Suprapubic skin (tissue), 4 donors: ENCODE data around the gene ARSB. TPM values are rescaled to one million over a fixed set of nuclear protein-coding genes. Genes with fewer than 3 reads are reported as not detected.

Source experiments
- DNase-seq, 2 donors: peaks; one replicate each; pipeline ENCODE4 v3.0.0-alpha.2; 2019; ENCODE audit warnings: low spot score in 2 of 2
- H3K27ac ChIP-seq: fragments of 200-600 bp; sonication (generic); one replicate; pipeline ENCODE4 v1.5.1; 2019
- H3K27me3 ChIP-seq: fragments of 200-600 bp; sonication (generic); one replicate; pipeline ENCODE4 v1.5.1; 2019
- H3K36me3 ChIP-seq: fragments of 200-600 bp; sonication (generic); one replicate; pipeline ENCODE4 v1.5.1; 2019
- H3K4me1 ChIP-seq: fragments of 200-600 bp; sonication (generic); one replicate; pipeline ENCODE4 v1.5.1; 2019
- H3K4me3 ChIP-seq: fragments of 200-600 bp; sonication (generic); one replicate; pipeline ENCODE4 v1.5.1; 2019; ENCODE audit warnings: mild to moderate bottlenecking
- H3K9me3 ChIP-seq: fragments of 200-600 bp; sonication (generic); one replicate; pipeline ENCODE4 v1.5.1; 2019
- CTCF ChIP-seq, 2 donors: fragments of 200-600 bp in 1 of 2; fragments of 450-650 bp in 1 of 2; sonication (generic) in 1 of 2; IDR thresholded peaks; one replicate each; pipeline ENCODE4 v1.5.1; 2016 to 2019; ENCODE audit warnings: antibody characterized with exemption in 2 of 2, mild to moderate bottlenecking in 1 of 2, moderate library complexity in 1 of 2
- EP300 ChIP-seq: sonication (generic); formaldehyde crosslinking; IDR thresholded peaks from one replicate; pipeline ENCODE4 v1.6.1; 2017; ENCODE audit warnings: antibody characterized with exemption
- POLR2A ChIP-seq, 2 donors: fragments of 450-650 bp; IDR thresholded peaks; one replicate each; pipeline ENCODE4 v1.6.1; 2017; ENCODE audit warnings: antibody characterized with exemption in 2 of 2, mild to moderate bottlenecking in 2 of 2, moderate library complexity in 2 of 2
- POLR2AphosphoS5 ChIP-seq, 3 donors: sonication (generic); formaldehyde crosslinking; IDR thresholded peaks; one replicate each; pipeline ENCODE4 v1.6.1; 2017; ENCODE audit warnings: antibody characterized with exemption in 3 of 3
- WGBS: methylation state at CpG from one replicate; pipeline ENCODE4 v1.1.5; 2018; 5-methylcytosine and 5-hydroxymethylcytosine counted together
- total RNA-seq, 4 donors: library from RNA; depleted of rRNA; stranded (reverse); fragments of >200 nt; gene quantifications; one replicate each; pipeline ENCODE4 v1.1.0, GENCODE V29; 2016

Gene ARSB
- total RNA-seq, result 1 to 10 TPM; 3.1 to 5.1 (median 3.4) TPM

- Histone ChIP-seq H3K9me3 (no peaks in the 10 kb centered on the region), H3K4me1 (peaks cover 23% of the 10 kb centered on the region), H3K4me3 (peak within 1 kb of the TSS; percentile 95), H3K27me3 (no peaks in the 10 kb centered on the region), H3K27ac (peak within 1 kb of the TSS; percentile 98), H3K36me3 (no peaks in the 10 kb centered on the region)
- WGBS, result 2% methylated on average over 13 of the region's 57 CpGs
- DNase-seq, result peak in 1 of 2 donors; percentile 76
- TF ChIP-seq POLR2A (IDR thresholded peaks at IDR 0.05) (peak; percentile 16 to 46), EP300 (no peak)
Observed at GRCh38 chr5:78985116-78985724, at the start of gene ARSB. ARSB (minus strand) TSS chr5:78985310; CDS start chr5:78985248, 62 bp downstream.

- no peaks in the 10 kb centered on the region for H3K27me3 ChIP-seq
- H3K4me1 ChIP-seq, result no peaks in the 10 kb centered on the region
- peaks cover 8% of the 10 kb centered on the region for H3K9me3 ChIP-seq
- TF ChIP-seq EP300 (no peak), CTCF (IDR thresholded peaks at IDR 0.05) (no peak), POLR2AphosphoS5 (IDR thresholded peaks at IDR 0.05) (no peak), POLR2A (IDR thresholded peaks at IDR 0.05) (no peak)
- no peak overlapping the region for H3K27ac ChIP-seq
- no peaks in the 10 kb centered on the region for H3K36me3 ChIP-seq
- H3K4me3 ChIP-seq, result no peak overlapping the region
- no peak for DNase-seq
- WGBS, result 87% methylated on average over 5 of the region's 5 CpGs
Observed at GRCh38 chr5:79032782-79033181, 47.7 kb upstream of the ARSB start.

- TF ChIP-seq CTCF (IDR thresholded peaks at IDR 0.05) (no peak), POLR2AphosphoS5 (IDR thresholded peaks at IDR 0.05) (no peak), EP300 (no peak), POLR2A (IDR thresholded peaks at IDR 0.05) (no peak)
- Histone ChIP-seq H3K9me3 (peaks cover 5% of the 10 kb centered on the region), H3K27me3 (no peaks in the 10 kb centered on the region), H3K36me3 (no peaks in the 10 kb centered on the region), H3K27ac (no peak overlapping the region), H3K4me3 (no peak overlapping the region), H3K4me1 (no peaks in the 10 kb centered on the region)
- DNase-seq, result no peak
- WGBS, result 92% methylated on average over 10 of the region's 10 CpGs
Observed at GRCh38 chr5:79032031-79032695, 47.1 kb upstream of the ARSB start.

GRCh38 chr5:79031485-79031867 is 46.4 kb upstream of the ARSB start:
- H3K27me3 ChIP-seq, result no peaks in the 10 kb centered on the region
- no peak for DNase-seq
- no peaks in the 10 kb centered on the region for H3K9me3 ChIP-seq
- 70% methylated on average over 1 of the region's 1 CpG for WGBS
- no peak overlapping the region for H3K4me3 ChIP-seq
- no peaks in the 10 kb centered on the region for H3K36me3 ChIP-seq
- H3K4me1 ChIP-seq, result no peaks in the 10 kb centered on the region
- TF ChIP-seq POLR2AphosphoS5 (IDR thresholded peaks at IDR 0.05) (no peak), EP300 (no peak), CTCF (IDR thresholded peaks at IDR 0.05) (no peak), POLR2A (IDR thresholded peaks at IDR 0.05) (no peak)
- H3K27ac ChIP-seq, result no peak overlapping the region

GRCh38 chr5:79030663-79031484 is 45.8 kb upstream of the ARSB start:
- no peaks in the 10 kb centered on the region for H3K36me3 ChIP-seq

More at GRCh38 chr5:79030663-79031484, 45.8 kb upstream of the ARSB start:
- Histone ChIP-seq H3K9me3 (no peaks in the 10 kb centered on the region), H3K27ac (no peak overlapping the region), H3K4me1 (no peaks in the 10 kb centered on the region), H3K4me3 (no peak overlapping the region), H3K27me3 (no peaks in the 10 kb centered on the region)
- WGBS, result 79% methylated on average over 11 of the region's 11 CpGs
- DNase-seq, result no peak
- TF ChIP-seq CTCF (IDR thresholded peaks at IDR 0.05), result no peak
- no peak for TF ChIP-seq POLR2A (IDR thresholded peaks at IDR 0.05)
- no peak for TF ChIP-seq EP300
- no peak for TF ChIP-seq POLR2AphosphoS5 (IDR thresholded peaks at IDR 0.05)
